Skeletal muscle cell (primary cell): Measurements from ENCODE around the gene CLTCL1.

Experiments
- DNase-seq: peaks from one replicate; pipeline ENCODE4 v3.0.0-alpha.2; 2010; ENCODE audit warnings: low read depth
- H3K4me3 ChIP-seq: 2 replicates; pipeline ENCODE4 v1.5.1; 2011; ENCODE audit warnings: low read depth, mild to moderate bottlenecking, control low read depth, low read length, moderate library complexity

CLTCL1 gene

DNA sequence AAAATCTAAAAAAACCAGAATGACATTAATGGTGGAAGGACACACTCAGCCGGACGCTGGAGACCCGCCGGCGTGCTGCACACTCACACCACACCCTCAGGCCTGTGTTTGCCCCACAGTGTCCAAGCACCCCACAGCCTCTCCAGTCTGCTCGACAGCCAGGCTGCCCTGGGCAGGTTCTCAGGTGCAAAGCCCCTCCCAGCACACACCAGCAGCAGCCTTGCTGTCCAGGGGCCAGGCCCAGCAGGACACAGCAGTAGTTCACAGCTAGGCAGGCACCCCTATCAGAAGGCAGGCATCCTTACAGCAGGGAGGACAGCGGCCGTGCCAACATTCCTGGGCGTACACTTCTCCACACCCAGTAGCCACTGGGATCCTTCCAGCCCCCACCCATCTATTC lies 111.3 kb downstream of the CLTCL1 start:
- DNase-seq = no peak
- H3K4me3 ChIP-seq = no peak overlapping the region

DNA sequence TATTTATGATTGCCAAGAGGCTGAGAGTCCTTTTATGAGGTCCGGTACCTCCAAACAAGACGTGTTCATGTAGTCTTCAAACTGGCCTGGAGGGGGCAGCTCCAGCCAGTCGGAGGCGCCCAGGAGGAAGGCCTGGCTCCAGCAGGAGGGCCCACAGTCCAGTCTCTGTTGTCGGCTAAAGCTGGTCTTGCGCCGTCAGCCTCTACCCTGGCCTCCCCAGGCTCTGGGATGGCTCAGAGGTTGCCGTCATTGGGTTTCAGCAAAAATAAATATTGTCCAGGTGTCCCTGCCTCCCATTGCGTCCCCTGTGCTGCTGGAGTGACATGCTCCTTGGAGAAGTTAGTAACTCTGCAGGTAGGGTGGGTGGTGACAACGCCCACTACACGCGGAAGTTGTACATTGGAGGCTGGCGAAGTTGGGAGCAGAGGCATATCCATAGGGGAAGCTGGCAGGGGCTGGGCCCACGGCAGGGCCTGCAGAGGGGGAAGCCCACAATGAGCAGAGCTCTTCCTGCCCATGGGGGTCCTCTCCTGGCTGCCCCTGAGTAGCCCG lies 111.9 kb downstream of the CLTCL1 start:
- peak overlapping the region; percentile 54 for H3K4me3 ChIP-seq
- DNase-seq = peak; percentile 60

DNA sequence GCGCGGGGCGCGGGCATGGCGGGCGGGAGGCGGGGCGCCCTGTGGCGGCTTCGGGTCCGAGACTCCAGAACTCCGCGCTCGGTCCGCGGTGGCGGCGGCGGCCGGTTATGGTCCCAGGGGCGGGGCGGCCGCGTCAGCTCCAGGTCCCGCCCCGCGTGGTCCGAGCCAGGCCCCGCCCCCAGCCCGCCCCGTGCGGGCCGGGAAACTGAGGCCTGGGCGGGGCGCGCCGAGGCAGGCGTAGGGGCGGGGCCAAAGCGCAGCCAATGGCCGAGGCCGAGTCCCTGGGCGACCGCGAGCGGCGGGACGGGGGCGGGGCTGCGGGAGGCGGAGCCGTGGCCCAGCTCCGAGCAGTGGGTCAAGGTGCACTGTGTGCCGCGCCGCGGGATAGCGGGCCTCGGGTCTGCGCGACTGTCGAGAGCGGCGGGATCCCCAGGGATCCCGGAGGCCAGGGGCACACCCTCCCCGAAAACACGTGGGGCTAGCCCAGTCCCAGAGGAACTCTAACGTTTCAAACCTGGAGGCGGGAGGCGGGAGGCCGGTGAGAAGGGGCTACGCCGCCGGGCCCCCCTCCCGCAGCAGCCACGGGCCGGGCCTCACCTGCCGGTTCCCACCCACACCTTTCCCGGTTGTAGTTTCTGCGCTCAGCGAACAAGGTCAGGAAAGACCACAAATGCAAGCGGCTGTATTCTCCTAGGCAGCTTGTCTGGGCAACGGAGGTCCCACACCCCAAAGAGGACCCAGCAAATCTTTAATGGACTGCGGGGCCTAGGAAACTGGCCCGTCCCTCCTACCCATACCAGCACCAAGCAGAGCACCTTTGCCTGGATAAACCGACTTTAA lies 112.6 kb downstream of the CLTCL1 start, which contains the start of gene SLC25A1:
Gene SLC25A1 (minus strand): TSS at position 80 of the 840 bp plus-strand sequence. CDS start 63 bp downstream, at position 17.
- peak within 1 kb of the TSS; percentile 79 for H3K4me3 ChIP-seq
- peak; percentile 55 for DNase-seq

- no peak for DNase-seq
- peak overlapping the region; percentile 79 for H3K4me3 ChIP-seq
Measured at GRCh38 chr22:19178065-19178656, 113.4 kb downstream of the CLTCL1 start.

DNA sequence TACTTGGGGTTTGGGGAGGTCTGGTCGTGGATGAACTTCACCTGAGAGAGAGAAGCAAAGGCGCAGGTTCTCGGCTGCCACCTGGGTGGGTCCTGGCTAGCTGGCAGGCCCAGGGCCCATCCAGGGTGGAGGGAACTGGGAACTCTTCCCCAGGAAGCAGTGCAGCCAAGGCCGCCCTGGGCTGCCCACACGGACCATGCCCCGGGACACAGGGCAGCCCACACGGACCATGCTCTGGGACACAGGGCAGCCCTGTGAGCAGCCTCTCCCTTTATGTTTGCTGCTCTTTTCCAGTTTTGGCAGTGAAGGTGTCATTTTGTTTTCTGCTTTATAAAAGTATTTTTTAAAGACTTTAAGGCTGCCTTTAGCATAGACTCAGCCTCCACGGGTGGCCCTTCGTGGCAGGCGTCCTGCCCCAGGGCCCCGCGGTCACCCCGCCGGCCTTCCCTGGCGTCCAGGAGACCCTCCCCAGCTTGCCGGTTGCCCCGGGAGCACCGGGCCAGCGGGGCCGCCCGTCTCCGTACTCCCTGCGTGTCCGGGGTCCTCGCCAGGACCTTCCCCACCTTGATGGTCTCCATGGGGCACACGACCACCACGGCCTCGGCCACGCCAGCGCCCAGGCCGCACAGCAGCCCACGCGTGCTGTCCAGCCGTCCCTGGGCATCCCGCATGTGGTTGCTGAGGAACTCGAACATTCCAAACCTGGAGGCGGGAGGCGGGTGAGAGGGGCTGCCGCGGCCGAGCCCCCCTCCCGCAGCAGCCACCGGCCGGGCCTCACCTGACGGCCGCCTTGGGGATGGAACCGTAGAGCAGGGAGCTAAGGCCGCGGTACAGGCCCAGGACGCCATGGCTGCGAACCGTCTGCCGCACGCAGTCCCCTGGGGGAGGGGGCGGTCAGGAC lies 114.1 kb downstream of the CLTCL1 start:
- peak overlapping the region; percentile 79 for H3K4me3 ChIP-seq
- DNase-seq = no peak

DNA sequence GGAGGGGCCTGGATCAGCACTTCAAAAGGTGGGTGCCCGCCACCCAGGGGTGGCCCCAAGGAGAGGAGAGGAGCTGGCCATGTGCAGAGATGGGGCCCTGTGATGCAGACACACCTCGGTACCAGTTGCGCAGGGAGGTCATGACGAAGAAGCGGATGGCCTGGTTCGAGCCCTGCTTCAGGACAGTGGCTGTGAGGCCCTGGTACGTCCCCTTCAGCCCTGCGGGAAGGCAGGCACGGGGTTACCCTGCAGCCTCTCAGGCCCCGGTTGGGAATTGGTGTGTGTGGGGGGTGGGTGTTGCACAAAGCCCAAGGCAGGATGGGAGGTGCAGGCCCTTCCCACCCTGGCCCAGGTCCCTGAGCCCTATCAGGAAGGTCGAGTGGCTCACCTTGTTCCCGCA lies 114.8 kb downstream of the CLTCL1 start:
- DNase-seq = no peak
- peak overlapping the region; percentile 79 for H3K4me3 ChIP-seq

DNA sequence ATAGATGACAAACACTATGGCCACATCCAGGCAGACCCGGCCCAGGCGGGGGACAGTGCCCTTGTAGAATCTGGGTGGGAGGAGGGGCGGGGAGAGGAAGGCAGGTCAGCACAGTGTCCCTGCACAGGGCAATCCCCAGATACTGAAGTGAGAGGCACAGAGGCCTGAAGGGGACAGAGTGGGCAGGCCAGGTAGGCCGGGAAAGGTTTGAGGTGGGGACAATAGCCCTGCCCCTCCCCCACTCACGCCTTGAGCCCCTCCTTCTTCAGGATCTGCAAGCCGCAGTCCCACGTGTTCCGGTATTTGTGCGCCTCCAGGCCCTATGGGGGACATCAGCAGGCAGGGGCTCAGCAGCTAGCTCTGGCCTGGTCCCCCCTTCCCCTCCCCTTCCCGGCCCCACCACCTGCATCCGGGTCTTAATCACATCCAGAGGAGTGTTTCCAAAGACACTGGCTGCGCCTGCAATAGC lies 115.3 kb downstream of the CLTCL1 start:
- no peak for DNase-seq
- no peak overlapping the region for H3K4me3 ChIP-seq

- DNase-seq = no peak
- no peak overlapping the region for H3K4me3 ChIP-seq
Measured at GRCh38 chr22:19175602-19176174, 115.8 kb downstream of the CLTCL1 start.

GRCh38 chr22:19175026-19175601 lies 116.4 kb downstream of the CLTCL1 start:
- no peak overlapping the region for H3K4me3 ChIP-seq
- DNase-seq = no peak

GRCh38 chr22:19174106-19175025 lies 117.2 kb downstream of the CLTCL1 start:
- no peak overlapping the region for H3K4me3 ChIP-seq
- DNase-seq = peak; percentile 47

- no peak for DNase-seq
- H3K4me3 ChIP-seq = peak overlapping the region; percentile 97
Measured at GRCh38 chr22:19173047-19174035, 118.2 kb downstream of the CLTCL1 start.

DNA sequence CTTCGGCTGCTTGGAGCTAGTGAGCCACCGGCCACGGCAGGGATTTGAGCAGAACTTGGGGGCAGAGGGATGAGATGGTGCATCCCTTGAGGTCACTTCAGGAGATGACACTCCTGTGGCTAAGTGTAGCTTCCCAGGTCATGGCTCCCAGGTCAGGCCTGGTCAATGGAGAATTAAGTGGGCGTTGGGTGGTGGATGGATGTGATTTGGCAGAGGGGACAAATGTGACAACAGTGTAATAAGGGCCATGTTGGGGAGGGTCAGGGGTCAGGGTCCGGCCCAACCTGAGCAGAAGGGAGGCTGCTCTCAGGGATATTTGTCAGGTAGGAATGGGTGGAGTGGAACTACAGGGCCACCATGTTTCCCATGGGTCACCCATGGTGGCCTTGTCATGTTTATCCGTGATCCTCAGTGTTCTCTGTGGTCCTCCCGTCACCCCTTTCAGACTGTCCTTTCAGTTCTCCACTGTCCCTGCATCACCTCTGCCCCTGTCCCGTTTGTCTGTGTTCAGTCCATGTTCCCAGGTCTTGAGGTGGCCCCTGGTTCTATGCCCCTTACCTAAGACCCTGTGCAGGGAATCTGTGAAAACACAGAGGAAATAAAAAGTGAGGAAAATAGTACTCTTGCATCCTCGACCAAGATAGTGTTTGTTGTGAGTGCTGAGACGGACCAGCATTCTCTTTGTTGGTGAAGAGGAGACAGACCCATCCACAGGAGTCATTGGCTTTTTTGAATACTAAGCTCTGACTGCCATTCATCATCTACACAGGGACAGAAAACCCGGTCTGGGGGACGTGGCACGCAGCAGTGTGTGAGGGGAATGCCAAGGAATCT lies 119.1 kb downstream of the CLTCL1 start:
- DNase-seq = no peak
- H3K4me3 ChIP-seq = peak overlapping the region; percentile 97

- no peak for DNase-seq
- H3K4me3 ChIP-seq = peak overlapping the region; percentile 42
Measured at GRCh38 chr22:19169947-19170318, 121.6 kb downstream of the CLTCL1 start.

GRCh38 chr22:19169002-19169946 lies 122.2 kb downstream of the CLTCL1 start:
- H3K4me3 ChIP-seq = peak overlapping the region; percentile 42
- no peak for DNase-seq
